HG03354 (cell line): Measurements from ENCODE around the gene STAT4.

Experiments
- ATAC-seq: cut with Tn5 transposase; IDR thresholded peaks from one replicate; pipeline ENCODE4 v1.9.1; 2021; ENCODE audit warnings: mild to moderate bottlenecking; ENCODE audit not compliant: unreplicated experiment, poor library complexity, severe bottlenecking

Gene STAT4

DNA sequence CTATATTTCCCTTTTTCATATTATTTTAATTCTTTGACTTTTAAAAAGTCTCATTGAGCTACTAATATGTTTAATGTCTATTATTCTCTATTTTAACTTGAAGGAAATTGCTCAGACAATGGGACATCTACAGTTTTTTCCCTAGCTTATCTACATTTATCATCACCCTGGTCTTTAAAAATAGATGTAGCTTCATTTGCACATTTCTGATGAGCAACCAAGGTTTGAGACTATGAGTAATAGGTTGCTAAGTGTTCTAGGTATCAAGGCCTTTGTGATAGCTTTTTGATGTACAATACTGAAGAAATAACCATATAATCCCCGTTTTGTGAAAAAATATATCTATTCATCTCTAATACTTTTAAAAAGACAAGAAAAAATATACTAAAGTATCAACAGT lies 47.0 kb downstream of the STAT4 start:
- ATAC-seq = no peak

DNA sequence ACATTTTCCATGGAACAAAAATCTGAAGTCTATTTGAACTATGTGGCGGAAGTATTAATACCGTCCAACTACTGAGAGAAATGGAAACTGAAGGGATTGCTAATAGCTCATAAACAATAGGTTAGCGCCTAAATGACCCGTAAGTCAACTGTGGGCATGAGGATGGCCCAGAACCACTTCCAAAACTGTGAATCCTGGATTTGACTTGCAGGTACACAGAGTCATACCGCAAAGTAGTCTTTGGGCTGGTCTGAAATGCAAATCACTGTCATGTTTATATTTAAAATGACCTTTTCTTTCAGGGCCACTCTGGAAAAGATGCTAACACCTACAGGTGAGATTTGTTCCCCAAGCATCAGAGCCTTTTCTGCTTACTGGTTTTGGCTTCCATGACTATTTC lies 50.6 kb downstream of the STAT4 start:
- ATAC-seq = no peak

DNA sequence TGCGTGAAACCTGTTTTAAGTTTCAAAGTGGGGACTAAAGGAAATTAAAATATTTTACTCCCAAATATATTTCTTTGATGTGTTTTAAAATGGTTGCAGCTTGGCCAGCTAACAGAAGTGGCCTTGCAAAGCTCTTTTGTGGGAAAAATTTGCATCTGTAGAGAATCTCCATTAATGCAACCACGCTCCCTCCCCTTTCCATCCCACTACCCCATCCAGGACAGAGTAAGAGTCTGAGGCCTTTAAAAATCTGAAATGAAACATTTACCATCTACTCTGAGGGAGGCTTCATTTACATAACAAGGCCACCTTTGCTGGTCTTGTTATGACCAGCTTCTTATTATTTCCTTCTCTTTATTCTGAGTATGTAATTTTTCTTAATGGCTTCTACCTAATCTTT lies 63.5 kb downstream of the STAT4 start:
- no peak for ATAC-seq

DNA sequence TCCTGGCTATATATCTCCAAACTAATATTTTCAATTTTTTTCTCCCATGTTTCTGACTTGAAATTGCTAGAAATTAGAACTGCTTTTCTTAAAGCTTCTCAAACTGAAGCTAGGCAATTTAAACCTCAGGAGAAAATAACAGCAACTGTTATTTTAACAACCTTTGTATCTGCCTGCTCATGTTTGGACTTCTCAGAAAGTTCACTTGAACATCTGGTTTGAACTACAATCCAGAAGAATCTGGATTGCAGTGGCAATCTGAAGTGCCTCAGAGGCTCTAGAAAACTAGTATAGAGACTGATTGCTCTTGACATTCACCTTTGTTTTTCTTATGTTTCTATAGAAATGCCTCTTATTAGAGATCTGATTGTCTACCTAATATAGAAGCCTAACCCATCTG lies 64.1 kb downstream of the STAT4 start:
- ATAC-seq = no peak

DNA sequence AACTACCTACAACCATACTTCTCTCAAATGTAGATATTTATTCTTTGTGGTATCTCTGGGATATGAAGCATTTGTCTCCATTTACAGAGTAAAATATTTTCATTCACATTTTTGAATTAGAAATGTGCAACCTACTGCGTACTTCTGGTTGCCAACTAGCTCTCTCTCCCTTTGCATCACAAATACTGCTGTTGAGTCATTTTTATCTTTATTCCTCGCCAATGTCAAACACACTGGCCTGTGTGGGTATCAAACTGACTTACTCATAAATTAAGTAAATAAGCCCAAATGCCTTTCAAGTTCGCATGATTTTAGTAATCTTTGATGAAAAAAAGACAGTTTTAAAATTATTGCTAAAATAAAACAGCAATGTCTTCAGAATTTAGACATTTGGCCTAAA lies 67.3 kb downstream of the STAT4 start:
- ATAC-seq = no peak

DNA sequence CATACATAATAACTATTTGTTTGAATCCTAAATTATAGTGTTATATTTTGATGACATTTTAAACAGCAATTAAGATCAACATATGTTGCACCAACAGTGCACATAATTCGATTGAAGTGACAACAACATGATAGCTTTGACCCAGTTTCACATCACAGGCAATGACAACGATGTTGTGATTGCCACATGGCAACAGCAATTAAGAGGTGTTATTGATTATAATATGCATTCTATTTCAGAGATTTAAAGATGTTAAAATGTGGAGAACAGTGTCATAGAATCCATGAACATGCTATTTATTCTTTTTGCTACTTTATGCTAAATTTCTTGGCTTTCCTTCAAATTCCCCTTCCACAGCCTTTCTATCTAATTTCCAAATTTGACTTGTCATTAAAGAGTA lies 68.5 kb downstream of the STAT4 start:
- ATAC-seq = no peak

DNA sequence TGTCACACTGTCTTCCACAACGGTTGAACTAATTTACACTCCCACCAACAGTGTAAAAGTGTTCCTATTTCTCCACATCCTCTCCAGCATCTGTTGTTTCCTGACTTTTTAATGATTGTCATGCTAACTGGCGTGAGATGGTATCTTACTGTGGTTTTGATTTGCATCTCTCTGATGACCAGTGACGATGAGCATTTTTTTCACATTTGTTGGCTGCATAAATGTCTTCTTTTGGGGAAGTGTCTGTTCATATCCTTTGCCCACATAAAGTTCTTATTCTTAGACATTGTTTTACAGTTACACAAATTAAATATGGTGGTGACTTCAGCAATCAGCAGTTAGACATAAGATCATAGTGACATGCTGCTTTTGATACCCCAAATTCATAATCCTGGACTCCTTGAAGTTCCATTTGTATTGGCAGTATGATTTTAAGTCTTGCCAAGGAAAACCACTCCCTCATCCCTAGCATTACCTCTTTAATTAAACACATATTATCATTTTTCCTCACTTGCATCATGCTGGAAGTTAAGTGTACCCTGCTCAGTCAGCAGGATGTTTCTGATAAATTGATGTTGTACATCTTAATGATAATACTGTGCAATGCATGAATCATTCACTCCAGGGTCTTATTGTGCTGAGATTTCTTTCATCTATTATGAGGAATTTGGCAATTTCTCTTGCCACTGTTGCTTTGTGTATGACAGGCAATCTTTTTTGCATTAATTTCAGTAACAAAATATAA lies 69.2 kb downstream of the STAT4 start:
- no peak for ATAC-seq

DNA sequence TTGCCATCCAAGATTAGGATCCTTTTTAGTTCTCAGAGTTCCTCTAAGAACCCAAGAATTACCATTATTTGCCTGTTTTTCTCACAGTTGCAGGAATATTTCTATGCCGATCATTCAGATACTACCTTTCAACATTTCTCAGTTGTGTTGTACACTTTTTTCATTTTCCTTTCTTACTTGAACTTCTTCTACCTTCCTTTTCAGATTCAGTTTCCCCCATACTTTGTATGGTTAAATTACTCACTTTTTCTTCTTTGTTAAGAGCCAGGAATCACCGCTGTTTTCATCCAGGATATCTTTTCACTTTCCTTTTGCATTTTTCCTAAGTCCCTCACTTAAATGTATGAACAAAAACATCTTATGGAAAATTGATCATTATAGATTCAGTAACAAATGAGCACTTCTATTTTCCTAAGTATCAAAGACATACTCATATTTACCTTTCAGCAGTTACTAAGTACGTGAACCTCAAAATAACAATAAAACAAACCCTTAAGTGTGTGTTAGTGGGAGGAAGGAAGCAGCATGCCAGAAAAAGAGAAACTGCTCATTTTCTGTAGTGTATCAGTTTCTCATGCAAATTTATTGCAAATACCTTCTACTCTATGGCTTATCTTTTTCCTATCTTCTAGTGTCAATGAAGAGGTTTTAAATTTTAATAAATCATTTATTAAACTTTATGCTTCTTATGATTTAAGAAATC lies 72.5 kb downstream of the STAT4 start:
- ATAC-seq = peak; percentile 80

DNA sequence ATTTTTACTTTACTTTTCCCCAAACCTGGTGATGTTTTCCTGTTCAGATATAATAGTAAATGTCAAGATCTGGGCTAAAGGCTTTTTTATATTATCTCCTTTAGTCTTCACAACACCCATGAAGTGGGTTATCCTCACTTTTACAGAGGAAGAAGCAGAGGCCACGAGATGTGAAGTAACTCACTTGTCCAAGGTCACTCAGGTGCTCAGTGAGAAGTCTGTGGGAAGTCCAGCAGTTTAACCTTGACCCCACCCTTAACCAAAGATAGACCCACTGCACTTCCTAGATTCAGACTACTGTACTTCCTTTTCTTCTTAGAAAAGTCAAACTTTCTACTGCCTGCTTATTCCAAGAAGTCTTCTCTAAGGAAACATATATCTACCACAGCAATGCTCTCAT lies 80.5 kb downstream of the STAT4 start:
- ATAC-seq = no peak

DNA sequence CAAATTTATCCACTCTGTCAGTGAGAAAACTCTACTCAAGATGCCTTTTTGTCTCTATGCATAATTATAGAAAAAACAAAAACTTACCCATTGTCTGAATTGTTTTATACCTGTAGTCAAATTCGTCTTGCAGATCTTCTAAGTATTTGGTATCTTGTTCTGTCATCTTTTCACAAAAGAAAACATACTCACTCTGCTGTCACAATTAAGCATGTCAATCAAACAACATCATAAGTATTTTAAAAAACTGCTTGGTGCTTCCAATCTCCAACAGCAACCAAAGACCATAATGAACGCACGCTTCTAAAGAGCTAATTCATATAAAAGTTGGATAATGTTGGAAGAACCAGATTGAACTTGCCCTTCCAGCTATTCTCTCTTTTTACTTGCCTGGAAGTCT lies 81.2 kb downstream of the STAT4 start:
- no peak for ATAC-seq

DNA sequence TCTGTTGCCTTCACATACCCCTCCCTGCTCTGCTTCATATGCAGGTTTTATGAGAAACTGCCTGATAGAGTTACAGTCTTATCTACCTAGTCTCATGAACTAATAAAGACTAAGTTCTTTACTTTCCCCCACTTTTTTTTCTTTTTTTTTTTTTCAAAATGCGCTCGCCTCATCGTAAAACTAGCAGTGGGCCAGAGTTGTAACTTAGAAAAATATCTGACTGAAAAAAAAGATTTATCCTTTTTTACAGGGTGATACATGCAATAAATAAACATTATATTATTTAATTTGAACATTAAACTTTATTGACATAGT lies 83.9 kb downstream of the STAT4 start:
- no peak for ATAC-seq

DNA sequence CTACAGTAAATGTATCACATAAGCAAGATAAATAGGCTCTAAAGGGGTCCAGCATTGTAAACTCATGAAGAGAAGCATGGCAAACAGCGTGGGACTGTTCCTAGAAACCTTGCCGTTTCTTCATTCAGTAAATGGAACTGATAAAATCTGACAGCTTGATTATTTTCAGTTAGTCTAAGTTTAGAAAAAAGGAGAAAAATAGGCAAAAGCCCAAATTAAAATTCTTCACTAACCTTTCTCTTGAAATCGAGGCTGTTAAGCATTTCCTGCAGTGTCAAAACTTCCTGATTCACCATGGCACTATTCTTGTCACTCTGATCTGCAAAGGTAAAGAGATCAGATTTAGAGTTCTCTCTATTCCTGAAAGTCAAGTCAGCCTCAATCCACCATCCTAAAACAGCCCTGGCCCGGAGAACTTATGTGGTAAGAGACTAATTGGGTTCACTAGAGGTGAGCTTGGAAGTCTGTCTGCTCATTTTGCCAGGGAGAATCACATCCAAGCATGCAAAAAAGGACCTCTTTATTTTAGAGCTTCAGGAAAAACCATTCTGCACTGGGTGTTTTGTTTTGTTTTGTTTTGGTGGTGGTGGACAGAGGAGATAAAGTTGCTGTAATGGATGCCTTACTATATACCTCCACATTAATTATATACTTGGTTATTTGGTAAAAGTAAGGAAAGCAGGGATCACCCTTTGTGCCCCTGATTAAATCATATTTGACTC lies 84.4 kb downstream of the STAT4 start:
- no peak for ATAC-seq

DNA sequence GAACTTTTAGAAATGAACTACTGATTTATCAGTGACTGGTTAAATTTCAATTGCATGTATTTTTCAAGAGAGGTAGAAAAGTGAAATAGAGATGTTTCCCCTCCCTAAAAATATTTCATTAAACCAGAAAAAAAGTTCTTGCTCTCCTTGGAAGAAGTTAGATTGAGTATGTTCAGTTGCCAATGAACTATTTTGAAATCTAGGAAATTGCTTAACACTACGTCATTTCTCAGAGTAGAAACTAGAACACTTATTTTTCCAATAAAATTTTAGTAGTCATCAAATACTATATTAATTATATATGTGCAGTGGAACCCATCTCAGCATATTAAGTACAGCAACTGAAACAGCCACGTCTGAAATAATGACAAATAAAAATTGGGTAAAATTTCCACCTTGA lies 85.0 kb downstream of the STAT4 start:
- ATAC-seq = no peak

DNA sequence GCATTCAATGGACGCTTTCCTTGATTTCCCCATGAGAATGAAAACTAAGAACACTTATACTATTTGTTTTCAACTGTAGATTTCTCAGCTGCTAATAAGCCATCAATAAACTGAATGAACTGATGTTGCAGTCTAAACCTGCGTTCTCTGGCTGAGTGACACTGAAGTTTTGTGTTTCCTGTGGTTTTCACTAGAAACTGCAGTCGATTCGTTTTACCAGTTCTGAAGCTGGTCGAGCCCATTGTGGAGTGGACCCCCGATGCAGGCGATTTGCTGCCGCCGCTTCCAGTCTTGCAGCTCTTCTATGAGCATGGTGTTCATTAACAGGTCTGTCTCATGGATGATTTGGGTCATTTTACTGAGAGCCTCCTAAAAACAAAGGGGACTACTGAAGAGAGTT lies 86.2 kb downstream of the STAT4 start:
- no peak for ATAC-seq

DNA sequence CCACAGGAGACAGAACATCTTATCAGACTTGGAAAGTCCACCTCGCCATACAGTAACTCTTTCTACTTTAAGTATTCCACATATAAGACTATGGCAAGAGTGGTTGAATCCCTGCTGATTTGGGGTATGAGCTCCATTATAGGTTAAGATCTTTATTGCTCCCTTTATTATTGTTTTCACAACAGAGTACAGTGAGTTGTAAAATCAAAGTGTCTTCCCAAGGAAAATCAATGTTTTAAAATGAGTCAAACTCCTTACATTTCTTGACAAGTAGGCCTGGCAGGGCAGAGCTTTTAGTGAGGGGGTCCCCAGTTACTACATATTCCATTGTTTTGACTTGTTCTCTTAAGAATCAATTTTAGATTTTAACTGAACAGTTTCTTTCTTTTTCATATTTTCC lies 87.2 kb downstream of the STAT4 start:
- no peak for ATAC-seq

DNA sequence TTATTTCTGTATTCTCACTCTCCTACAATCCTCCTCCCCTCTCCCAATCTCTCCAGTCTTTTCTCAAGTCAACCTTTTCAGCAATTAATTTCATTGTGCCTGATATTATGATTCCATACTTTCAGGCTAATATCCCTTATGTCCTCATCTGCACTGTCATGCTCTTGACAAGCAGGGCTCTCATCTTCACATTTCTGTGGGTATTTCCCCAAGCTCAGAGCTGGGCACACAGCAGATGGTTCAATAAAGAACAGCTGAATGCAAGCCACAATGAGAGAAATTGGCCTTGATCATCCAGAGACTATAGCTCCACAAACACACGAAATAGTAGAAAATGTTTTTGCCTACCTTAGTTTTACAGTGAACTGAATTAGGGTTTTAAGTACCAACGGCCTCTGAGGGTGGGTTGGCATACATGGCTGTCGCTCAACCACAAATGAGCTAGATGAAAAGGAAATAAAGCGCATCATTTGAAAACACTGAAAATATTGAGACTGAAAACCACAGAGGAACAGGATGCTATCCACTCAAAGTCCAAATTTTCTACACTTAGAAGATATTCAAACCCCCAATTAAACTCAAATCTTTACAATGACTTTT lies 89.3 kb downstream of the STAT4 start:
- ATAC-seq = no peak

DNA sequence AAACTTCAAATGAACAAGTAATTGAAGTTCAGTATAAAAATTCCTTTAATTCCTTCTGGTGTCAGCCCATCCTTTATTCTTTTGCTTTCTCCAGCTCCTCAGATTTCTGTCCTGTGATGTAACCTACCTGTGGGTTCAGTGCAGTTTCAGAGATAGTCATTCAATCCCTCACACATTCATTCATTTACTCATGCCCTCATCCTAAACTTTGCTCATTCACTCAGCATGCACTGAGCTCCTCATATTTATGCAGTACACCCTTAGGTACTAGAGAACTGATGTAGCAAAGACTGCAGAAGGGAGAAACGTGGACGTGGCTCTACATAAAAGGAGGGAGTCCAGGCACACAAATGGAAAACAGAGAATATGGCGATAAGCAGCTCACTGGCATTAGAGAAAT lies 91.5 kb downstream of the STAT4 start:
- no peak for ATAC-seq

DNA sequence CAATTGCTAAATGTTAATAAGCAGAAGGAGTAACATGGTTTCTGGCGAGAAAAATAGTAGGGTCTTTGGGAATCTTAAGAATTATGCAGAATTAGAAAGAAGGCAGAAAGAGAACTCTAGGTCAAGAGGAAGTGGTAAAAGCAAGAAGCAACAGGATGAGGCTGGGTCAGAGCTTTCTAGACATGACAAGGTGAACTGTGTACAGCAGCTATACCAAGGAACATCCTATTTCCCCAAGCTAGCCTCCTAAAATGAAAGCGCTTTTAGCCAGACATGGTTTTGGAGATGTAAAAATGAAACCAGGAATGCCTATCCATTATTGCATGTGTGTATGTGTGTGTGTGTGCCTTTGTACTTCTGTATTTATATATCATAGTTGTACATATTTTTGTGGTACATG lies 94.6 kb downstream of the STAT4 start:
- no peak for ATAC-seq

DNA sequence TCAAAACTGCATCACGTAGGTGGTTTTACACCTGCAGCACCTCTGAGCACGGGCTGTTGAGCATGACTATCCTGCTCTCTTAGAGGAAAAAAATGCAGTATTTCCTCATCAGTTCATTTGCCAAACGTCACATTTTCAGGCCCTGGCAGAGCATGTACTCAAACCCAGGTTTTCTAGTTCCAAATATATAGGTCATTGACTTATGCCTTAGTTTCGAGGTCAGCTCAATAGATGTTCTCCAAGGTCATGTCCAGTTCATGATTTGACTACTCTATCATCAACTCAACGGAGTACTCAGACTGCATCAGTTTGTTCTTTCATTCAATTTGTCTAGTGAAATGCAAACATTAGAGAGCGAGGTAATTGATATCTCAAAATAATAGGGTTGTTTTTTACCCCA lies 97.5 kb downstream of the STAT4 start:
- no peak for ATAC-seq

DNA sequence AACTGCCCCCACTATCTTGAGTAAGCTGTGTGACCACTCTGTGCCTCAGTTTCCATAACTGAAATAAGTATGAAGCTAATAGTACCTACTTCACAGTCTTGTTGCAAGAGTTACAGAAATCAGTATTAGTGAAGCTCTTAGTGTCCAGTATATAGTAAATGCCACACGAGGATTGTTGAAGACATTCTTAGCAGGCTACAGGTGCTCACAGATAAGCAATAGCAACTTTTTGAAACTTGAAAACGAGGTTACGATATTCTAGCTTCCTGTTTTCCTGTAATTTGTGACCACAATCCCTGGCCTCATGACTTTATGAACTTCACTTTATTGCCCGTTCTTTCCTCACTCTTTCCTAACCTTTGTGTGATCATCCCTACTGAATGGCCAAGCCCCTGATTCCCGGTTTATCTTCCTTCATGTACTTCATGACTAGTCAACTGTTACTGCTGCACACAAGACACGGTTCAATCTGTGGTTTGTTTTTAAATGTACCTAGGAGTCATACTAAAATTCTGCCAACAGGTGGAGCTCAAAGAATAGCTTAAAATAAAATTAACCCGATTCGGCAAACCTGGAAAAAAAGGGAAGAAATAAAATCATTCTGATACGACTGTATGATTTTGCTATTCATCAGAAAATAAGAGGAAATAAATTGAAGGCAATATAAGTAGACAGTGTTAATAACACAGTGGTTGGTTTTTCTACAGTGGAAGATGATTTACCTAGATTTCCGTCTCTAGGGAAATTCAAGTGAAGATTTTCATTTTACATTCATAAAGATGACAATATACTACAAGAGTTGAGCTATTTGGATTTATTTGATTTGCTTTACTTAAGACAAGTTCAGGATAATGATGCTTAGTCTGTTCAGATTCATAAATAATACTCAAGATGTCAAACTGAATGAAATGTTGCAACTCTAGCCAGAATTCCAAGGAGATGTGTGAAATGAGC lies 98.7 kb downstream of the STAT4 start:
- ATAC-seq = peak; percentile 48
